GM21529 (cell line): ENCODE data around the gene CLCN7.

ENCODE experiments used
- ATAC-seq: cut with Tn5 transposase; IDR thresholded peaks from one replicate; pipeline ENCODE4 v1.9.1; 2021; ENCODE audit not compliant: unreplicated experiment

CLCN7 gene

GRCh38 chr16:1474796-1475551 lies at the start of gene CLCN7:
CLCN7 (minus strand) TSS chr16:1475028; CDS start chr16:1474974, 54 bp downstream.
- peak; percentile 82 for ATAC-seq

- ATAC-seq: no peak
Observed at GRCh38 chr16:1524366-1524765, 49.5 kb upstream of the CLCN7 start.

GRCh38 chr16:1523581-1524245 lies 48.9 kb upstream of the CLCN7 start:
- no peak for ATAC-seq

DNA sequence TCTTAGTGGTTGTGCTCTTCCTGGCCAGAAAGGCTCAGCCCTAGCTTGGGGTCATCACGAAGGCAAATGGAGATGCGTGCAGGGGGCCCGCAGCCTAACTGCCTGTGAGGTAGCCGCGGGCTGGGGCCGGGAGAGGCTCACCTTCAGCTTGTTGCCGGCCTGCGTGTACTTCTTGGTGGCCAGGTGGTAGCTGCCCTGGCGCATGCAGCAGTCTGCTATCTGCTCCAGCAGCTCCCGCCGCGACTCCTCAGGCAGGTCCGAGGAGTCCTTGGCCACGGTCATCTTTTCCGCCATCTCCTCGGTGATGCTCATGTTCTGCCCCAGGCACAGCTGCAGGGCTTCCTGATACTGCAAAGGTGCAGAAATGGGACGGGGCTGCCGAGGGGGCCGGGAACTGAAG lies 45.6 kb upstream of the CLCN7 start:
- no peak for ATAC-seq

- no peak for ATAC-seq
Observed at GRCh38 chr16:1519831-1520230, 45.0 kb upstream of the CLCN7 start.

- no peak for ATAC-seq
Observed at GRCh38 chr16:1518626-1519135, 43.9 kb upstream of the CLCN7 start.

DNA sequence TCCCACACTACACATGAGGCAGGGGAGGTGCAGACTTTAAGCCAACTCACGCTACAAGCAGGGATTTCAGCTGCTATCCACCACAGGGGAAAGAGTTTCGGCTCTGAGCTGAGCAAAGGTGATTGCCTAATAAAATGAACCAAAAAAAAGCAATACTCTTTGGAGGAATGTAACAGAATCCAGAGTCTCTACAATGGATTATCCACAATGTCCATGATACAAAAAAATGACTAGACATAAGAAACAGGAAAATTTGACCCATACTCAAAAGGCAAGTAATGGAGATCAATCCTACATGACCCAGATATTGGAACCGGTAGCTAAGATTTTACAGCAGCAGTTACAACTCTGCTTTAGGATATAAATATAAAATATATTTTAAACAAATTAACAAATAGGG lies 39.7 kb upstream of the CLCN7 start:
- ATAC-seq: no peak

DNA sequence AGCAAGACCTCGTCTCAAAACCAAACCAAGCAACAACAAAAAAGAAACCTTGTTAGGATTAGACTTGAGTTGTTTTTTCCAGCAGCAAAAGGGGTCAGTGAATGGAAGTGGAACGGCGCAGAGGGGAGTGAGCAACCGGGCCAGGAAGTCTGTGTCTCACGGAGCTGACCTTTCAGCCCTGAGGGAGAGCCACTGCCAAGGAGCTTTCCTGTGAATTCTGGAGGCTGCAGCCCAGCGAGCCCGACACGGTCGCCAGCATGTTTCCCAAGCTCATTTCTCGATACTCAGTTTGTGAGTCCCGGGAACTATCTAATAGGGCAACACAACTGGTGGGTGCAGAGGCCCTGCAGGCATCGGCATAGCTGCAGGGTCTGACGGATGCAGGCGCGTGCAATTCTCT lies 37.9 kb upstream of the CLCN7 start:
- ATAC-seq: no peak

DNA sequence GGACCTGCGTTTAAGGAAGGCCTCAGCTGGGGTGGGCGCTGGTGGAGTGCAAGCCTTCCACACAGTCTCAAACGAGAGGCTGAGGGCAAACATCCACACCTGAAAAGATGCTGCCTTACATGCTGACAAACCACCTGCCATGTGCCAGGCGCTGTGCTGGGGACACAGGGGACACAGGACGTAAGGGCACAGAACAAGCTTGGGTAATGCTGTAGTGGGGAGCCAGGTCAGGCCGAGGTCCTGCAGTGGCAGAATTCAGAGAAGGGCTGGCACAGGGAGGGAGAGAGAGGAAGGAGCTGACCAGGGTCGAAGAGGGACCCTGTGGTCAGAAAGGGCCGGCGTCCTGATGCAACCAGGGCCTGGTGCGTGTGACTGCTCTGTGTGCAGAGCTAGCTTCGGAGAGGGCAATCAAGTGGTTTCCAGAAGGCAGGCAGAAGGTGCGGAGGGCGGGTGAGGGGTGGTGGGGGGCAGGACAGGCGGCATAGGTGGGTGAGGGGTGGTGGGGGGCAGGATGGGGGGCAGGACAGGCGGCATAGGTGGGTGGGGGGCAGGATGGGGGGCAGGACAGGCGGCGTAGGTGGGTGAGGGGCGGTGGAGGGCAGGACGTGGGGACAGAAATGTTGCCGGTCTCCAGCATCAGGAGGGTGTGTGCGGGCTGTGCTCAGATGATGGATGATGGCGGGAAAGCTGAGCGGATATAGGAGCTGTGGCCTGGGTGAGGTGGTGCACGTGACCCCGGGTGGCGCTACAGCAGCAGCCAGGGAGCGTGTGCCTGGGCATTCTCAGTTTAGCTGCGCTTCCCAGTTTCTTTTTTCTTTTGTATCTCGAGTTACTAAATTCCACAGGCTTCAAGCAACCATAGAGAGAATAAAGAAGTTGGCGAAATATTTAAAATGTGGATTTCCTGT lies 37.1 kb upstream of the CLCN7 start:
- no peak for ATAC-seq

DNA sequence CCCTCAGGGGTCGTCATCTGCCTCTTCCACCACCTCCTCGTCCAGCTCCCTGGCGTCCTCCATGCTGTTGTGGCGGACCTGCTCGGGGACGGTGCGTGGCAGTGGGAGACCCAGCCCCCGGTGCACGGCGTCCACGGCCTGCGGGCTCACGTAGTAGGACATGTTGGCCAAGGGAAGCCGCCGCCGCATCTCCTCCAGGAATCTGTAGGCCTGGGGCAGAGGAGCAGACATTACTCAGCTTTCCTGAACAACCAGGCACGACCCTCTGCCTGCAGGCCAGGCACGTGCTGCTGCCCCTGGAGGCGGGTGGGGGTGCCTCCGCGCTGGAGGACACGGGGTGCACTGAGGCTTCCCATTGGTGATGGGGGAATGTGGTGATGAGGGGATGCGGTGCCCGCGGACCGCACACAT lies 36.1 kb upstream of the CLCN7 start:
- ATAC-seq: no peak

DNA sequence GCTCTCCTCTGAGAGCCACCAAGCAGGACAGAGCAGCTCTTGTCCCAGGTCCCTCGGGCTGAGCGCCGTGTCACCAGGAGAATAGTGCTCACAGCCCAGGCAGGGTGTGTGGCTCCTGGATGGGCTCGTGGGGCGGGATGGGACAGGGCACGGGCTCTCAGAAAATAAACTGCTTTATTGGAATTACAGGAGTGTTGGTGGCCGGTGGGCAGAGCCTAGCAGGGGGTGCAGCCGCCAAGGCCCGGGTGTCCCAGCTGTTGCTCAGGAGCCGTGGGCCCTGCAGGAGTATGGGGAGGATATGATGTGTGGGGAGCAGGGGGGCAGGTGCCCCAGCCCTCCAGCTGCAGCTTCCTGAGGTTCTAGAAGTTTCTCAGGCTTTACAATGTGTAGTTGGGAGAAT lies 35.4 kb upstream of the CLCN7 start:
- ATAC-seq: no peak

- no peak for ATAC-seq
Observed at GRCh38 chr16:1509307-1510221, 34.7 kb upstream of the CLCN7 start.

DNA sequence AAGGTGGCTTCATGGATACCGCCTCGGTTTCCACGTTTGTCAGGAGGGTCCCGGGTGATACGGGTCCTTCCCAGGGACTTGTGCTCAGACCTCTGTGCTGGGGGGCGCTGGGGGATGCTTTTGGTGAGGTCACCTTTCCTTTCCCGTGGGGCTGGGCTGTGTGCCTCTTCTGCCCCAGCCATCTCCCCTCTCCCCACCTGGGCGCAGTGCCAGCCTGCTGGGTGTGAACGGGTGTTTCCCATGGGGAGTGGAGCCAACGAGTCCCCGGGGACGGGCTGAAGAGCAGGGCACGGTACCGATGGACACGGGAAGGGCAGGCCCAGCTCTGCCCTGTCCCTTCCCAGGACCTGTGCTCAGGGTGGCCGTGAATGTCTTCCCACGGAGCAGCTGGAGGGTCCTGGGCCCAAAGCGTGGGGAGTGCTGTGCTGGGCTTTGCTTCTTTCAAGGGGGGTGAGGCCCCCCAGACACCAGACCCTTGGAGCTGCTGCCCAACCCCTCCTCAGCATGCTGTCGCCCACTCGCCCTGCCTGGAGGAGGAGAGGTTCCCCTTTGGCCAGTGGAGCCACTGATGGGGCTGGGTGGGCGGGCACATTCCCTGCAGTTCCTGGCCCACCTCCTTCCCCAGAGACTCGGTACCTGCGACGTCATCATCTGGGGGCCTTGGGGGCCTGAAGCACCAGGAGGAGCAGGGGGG lies 33.8 kb upstream of the CLCN7 start:
- ATAC-seq: no peak

- no peak for ATAC-seq
Observed at GRCh38 chr16:1506494-1507213, 31.8 kb upstream of the CLCN7 start.

DNA sequence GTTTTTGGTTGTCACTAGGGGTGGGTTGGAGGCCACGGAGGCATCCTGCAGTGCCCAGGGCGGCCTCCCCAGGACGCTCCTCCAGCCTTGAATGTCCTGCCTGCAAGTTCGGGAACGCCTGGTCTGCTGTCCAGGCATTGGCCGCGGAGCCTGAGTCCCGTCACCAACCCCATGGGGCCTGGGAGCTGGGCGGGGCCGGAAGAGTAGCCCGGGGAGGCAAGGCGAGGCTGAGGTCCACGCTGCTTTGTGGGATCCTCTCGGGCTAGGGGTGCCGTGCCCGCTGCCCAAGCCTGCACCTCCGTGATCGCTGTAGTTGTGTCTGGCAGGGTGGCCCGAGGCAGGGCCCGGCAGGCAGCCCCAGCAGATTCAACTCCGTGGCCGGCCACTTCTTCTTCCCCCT lies 31.1 kb upstream of the CLCN7 start:
- no peak for ATAC-seq

DNA sequence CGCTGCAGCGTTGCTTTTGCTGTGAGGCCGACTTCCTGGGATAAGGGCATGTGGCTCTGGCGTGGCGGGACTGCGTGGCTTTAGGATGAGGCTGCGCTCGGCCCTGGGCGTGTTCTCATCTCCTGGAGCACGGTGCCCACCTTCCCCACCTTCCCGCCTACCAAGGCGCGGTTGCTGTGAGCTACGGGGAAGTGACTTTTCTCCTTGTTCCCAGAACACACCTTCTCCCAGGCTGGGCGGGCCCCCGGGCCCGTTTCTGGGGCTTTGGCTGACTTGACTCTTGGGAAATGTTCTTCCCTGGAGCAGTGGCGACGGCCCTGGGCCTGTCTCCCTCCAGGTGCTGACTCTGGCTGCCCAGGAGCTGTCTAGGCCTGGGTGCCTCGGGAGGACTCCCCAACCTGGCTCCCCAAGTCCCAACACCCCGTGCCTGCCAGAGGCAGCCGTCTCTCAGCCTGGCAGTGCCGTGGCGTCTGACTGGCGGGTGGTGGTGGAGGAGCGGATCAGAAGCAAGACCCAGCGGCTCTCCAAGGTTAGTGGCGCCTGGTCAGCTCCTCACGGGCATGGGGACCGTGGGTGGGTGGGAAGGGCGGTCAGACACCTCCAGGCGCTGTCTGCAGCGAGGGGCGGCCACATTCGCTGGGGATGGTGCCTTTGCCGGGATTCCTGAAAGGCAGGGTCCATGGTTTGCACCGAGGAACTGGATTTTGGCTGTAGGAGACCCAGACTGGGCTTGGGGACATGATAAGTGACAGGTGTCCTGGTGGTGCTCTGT lies 30.4 kb upstream of the CLCN7 start:
- no peak for ATAC-seq

GRCh38 chr16:1503110-1503955 lies 28.5 kb upstream of the CLCN7 start:
- no peak for ATAC-seq
